HepG2 (cell line): ENCODE data around the gene LPIN3. TPM values are rescaled to one million over a fixed set of nuclear protein-coding genes. Genes with fewer than 3 reads are reported as not detected.

Experiments
- ATAC-seq: fragments of 200-7000 bp; cut with Tn5 transposase; 3 replicates; pipeline ENCODE4 v1.9.1; 2020; ENCODE audit warnings: mild to moderate bottlenecking, moderate library complexity
- BruUV-seq: library from RNA; stranded (reverse); fragments of 400-500 nt; replicated peaks from 2 replicates; lab custom pipeline; 2021; lab: Mats Ljungman, UMichigan
- CTCF ChIA-PET: fragments of 300-600 bp; formaldehyde crosslinking; extraction: SDS; loops from one replicate; lab custom pipeline; 2021; ENCODE audit warnings: low total read pairs, inconsistent platforms, low intra/inter-chr PET ratio; lab: Yijun Ruan, JAX
- POLR2A ChIA-PET: fragments of 350-600 bp; sonication (Branson Sonifier 250); formaldehyde crosslinking; loops from one replicate; lab custom pipeline; 2020; ENCODE audit warnings: antibody characterized with exemption, inconsistent platforms; lab: Yijun Ruan, JAX
- DNase-seq: peaks from one replicate; pipeline ENCODE4 v3.0.0-alpha.2; 2015; ENCODE audit warnings: low spot score
- FAIRE-seq: peaks from 3 replicates; lab custom pipeline; 2011; peaks lifted over from hg19 to GRCh38; lab: Jason Lieb, UNC
- H2AFZ ChIP-seq: one replicate; pipeline ENCODE4 v1.6.1; 2011; ENCODE audit warnings: low read length, inconsistent platforms
- H3K27ac ChIP-seq: fragments of 300-600 bp; 3 replicates; pipeline ENCODE4 v1.8.0; 2011; ENCODE audit warnings: mixed run types, mild to moderate bottlenecking, mixed read lengths, low read length, inconsistent platforms; ENCODE audit not compliant: insufficient read depth; ENCODE audit errors: extremely low read length
- H3K27me3 ChIP-seq, 2 experiments: fragments of 200-600 bp in 1 of 2; 2 replicates in 1 of 2; 3 replicates in 1 of 2; pipeline versions ENCODE4 v1.6.0 to v1.8.0; 2011; ENCODE audit warnings: low read length in 2 of 2, mild to moderate bottlenecking in 2 of 2, moderate library complexity in 2 of 2, inconsistent platforms in 1 of 2; ENCODE audit not compliant: insufficient read depth in 2 of 2, control insufficient read depth in 1 of 2
- H3K36me3 ChIP-seq, 2 experiments: fragments of 200-600 bp in 1 of 2; replicated peaks in 1 of 2; 2 replicates in 1 of 2; 3 replicates in 1 of 2; pipeline versions ENCODE4 v1.5.1 to v1.8.0; 2011; ENCODE audit warnings: low read length in 2 of 2, inconsistent platforms in 1 of 2; ENCODE audit not compliant: insufficient read depth in 2 of 2, control insufficient read depth in 1 of 2
- H3K4me1 ChIP-seq: 2 replicates; pipeline ENCODE4 v1.5.1; 2012; ENCODE audit warnings: low read length, inconsistent platforms; ENCODE audit not compliant: insufficient read depth
- H3K4me2 ChIP-seq: 2 replicates; pipeline ENCODE4 v1.6.0; 2011; ENCODE audit warnings: low read depth, low read length, inconsistent platforms
- H3K4me3 ChIP-seq, 3 experiments: fragments of 200-600 bp in 1 of 3; sonication (generic), shearing (Covaris generic) in 1 of 3; replicated peaks in 1 of 3; 2 replicates each; pipeline ENCODE4 v1.5.1; 2011 to 2016; ENCODE audit warnings: low read length in 3 of 3, inconsistent platforms in 2 of 3, low read depth in 2 of 3, mild to moderate bottlenecking in 2 of 3, control low read depth in 1 of 3, mixed read lengths in 1 of 3; ENCODE audit not compliant: insufficient read depth in 1 of 3
- H3K79me2 ChIP-seq: one replicate; pipeline ENCODE4 v1.6.1; 2011; ENCODE audit warnings: low read length, inconsistent platforms; ENCODE audit not compliant: insufficient read depth
- H3K9ac ChIP-seq: 2 replicates; pipeline ENCODE4 v1.6.0; 2011; ENCODE audit warnings: mild to moderate bottlenecking, low read depth, low read length, inconsistent platforms; ENCODE audit not compliant: insufficient read depth
- H3K9me3 ChIP-seq: 2 replicates; pipeline ENCODE4 v1.5.1; 2012; ENCODE audit warnings: mild to moderate bottlenecking, low read length
- H4K20me1 ChIP-seq: 2 replicates; pipeline ENCODE4 v1.6.0; 2011; ENCODE audit warnings: inconsistent platforms, mild to moderate bottlenecking, low read length, moderate library complexity; ENCODE audit not compliant: insufficient read depth
- HOXA5 ChIP-seq: sonication (generic); formaldehyde crosslinking; IDR thresholded peaks from 2 replicates; pipeline ENCODE4 v1.4.0; 2020; ENCODE audit warnings: missing genetic modification reagents
- JDP2 ChIP-seq: sonication (generic); formaldehyde crosslinking; IDR thresholded peaks from 2 replicates; pipeline ENCODE4 v1.8.1; 2022; ENCODE audit warnings: missing genetic modification reagents, borderline replicate concordance
- JUNB ChIP-seq: sonication (generic); formaldehyde crosslinking; IDR thresholded peaks from 2 replicates; pipeline ENCODE4 v1.8.0; 2022; ENCODE audit warnings: missing genetic modification reagents, mild to moderate bottlenecking, borderline replicate concordance
- SMAD9 ChIP-seq: sonication (generic); formaldehyde crosslinking; IDR thresholded peaks from 2 replicates; pipeline ENCODE4 v1.5.1; 2020; ENCODE audit warnings: mild to moderate bottlenecking, missing genetic modification reagents
- SNAI1 ChIP-seq: sonication (generic); formaldehyde crosslinking; IDR thresholded peaks from 2 replicates; pipeline ENCODE4 v1.5.0; 2020; ENCODE audit warnings: mild to moderate bottlenecking, missing genetic modification reagents, borderline replicate concordance
- ZKSCAN8 ChIP-seq: IDR thresholded peaks from 2 replicates; pipeline ENCODE4 v1.6.1; 2016; ENCODE audit warnings: borderline replicate concordance, missing genetic modification reagents, missing compliant biosample characterization
- ZNF12 ChIP-seq: sonication (generic); formaldehyde crosslinking; IDR thresholded peaks from 2 replicates; pipeline ENCODE4 v1.5.0; 2020; ENCODE audit warnings: missing genetic modification reagents
- ZNF253 ChIP-seq: sonication (generic); formaldehyde crosslinking; IDR thresholded peaks from 2 replicates; pipeline ENCODE4 v1.8.0; 2022; ENCODE audit warnings: mild to moderate bottlenecking, missing genetic modification reagents, borderline replicate concordance
- ZNF34 ChIP-seq: sonication (generic); formaldehyde crosslinking; IDR thresholded peaks from 2 replicates; pipeline ENCODE4 v1.4.0; 2020; ENCODE audit warnings: mild to moderate bottlenecking, missing genetic modification reagents, borderline replicate concordance
- ZNF619 ChIP-seq: sonication (generic); formaldehyde crosslinking; IDR thresholded peaks from 2 replicates; pipeline ENCODE4 v1.4.0; 2020; ENCODE audit warnings: mild to moderate bottlenecking, missing genetic modification reagents
- ZNF761 ChIP-seq: sonication (generic); formaldehyde crosslinking; conservative IDR thresholded peaks from 2 replicates; pipeline ENCODE4 v1.4.0; 2020; ENCODE audit warnings: mild to moderate bottlenecking, missing genetic modification reagents
- WGBS: methylation state at CpG from one replicate; pipeline ENCODE4 v1.1.6; 2017; ENCODE audit warnings: low lambda C conversion rate; 5-methylcytosine and 5-hydroxymethylcytosine counted together
- in situ Hi-C: cut with HindIII; loops from 2 replicates; pipeline ENCODE4 v1.10.0; 2017; ENCODE audit warnings: low pct_unique_long_range_greater_than_20kb; ENCODE audit not compliant: extremely low pct_ligation_motif_present
- intact Hi-C: fragments of 100-400 bp; cut with micrococcal nuclease; formaldehyde crosslinking; loops from one replicate; pipeline ENCODE4 v1.10.0; 2022; ENCODE audit not compliant: unreplicated experiment
- polyA plus RNA-seq, 8 experiments: library from polyadenylated mRNA; depleted of rRNA in 3 of 8; stranded (reverse) in 7 of 8; unstranded in 1 of 8; fragments of >200 nt; fragmentation: Illumina TruSeq in 4 of 8; extraction: Trizol in 4 of 8; gene quantifications; 2 replicates each; pipeline versions ENCODE4 v1.2.1 to v1.2.3, GENCODE V29; 2011 to 2016; ENCODE audit warnings: low read depth in 4 of 8, missing spikeins in 1 of 8, mixed read lengths in 1 of 8; ENCODE audit not compliant: insufficient read depth in 1 of 8
- total RNA-seq, 5 experiments: library from RNA; depleted of rRNA; stranded (reverse); fragments of >200 nt; fragmentation: Illumina TruSeq; extraction: Trizol; gene quantifications; 2 replicates each; pipeline ENCODE4 v1.2.3, GENCODE V29; 2016; ENCODE audit warnings: low read depth in 1 of 5
- TF ChIP-seq, protein P1 (sequence below): sonication (generic); formaldehyde crosslinking; IDR thresholded peaks from 2 replicates; pipeline ENCODE4 v1.4.0; 2020; ENCODE audit warnings: mild to moderate bottlenecking, missing genetic modification reagents
- TF ChIP-seq, protein P2 (sequence below): sonication (generic); formaldehyde crosslinking; IDR thresholded peaks from 2 replicates; pipeline ENCODE4 v1.5.1; 2020; ENCODE audit warnings: mild to moderate bottlenecking, missing genetic modification reagents
- TF ChIP-seq, protein P3 (sequence below): sonication (generic); formaldehyde crosslinking; IDR thresholded peaks from 2 replicates; pipeline ENCODE4 v1.4.0; 2020; ENCODE audit warnings: mild to moderate bottlenecking, missing genetic modification reagents, borderline replicate concordance

Gene LPIN3
- total and polyA plus RNA-seq, 2 of the 13 experiments (the other 11 are each of a cell fraction or from before 2014, with no cell fraction given), result 14.2 to 28.6 TPM

DNA sequence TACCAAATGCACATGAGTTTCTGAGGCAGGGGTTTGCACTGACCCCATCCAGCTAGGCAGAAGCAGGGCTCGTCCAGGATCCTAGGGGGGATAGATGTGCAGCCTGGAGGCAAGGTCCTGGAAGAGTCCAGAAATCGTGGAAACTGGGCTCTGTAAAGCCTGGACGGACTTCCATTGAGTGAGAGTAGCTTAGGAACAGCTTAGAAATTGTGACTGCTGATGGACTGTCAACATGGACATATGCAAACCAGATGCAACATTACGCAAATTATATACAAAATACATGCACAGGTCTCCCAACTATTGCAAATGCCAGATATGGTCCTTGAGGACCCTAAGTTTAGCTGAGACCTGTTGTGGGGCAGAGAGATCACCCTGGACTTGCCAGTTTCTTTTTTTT, 30.8 kb downstream of the LPIN3 start:
- no peak for TF ChIP-seq SMAD9 (CRISPR knock-in tag)
- TF ChIP-seq ZNF12 (CRISPR knock-in tag), result no peak
- TF ChIP-seq ZNF761, result no peak
- TF ChIP-seq ZNF34 (CRISPR knock-in tag), result no peak
- no peak for TF ChIP-seq HOXA5
- TF ChIP-seq, protein P1, sequence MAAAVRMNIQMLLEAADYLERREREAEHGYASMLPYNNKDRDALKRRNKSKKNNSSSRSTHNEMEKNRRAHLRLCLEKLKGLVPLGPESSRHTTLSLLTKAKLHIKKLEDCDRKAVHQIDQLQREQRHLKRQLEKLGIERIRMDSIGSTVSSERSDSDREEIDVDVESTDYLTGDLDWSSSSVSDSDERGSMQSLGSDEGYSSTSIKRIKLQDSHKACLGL (CRISPR knock-in tag), result no peak
- no peak for TF ChIP-seq JUNB
- TF ChIP-seq SNAI1, result no peak
- TF ChIP-seq ZNF619, result no peak
- TF ChIP-seq, protein P2, sequence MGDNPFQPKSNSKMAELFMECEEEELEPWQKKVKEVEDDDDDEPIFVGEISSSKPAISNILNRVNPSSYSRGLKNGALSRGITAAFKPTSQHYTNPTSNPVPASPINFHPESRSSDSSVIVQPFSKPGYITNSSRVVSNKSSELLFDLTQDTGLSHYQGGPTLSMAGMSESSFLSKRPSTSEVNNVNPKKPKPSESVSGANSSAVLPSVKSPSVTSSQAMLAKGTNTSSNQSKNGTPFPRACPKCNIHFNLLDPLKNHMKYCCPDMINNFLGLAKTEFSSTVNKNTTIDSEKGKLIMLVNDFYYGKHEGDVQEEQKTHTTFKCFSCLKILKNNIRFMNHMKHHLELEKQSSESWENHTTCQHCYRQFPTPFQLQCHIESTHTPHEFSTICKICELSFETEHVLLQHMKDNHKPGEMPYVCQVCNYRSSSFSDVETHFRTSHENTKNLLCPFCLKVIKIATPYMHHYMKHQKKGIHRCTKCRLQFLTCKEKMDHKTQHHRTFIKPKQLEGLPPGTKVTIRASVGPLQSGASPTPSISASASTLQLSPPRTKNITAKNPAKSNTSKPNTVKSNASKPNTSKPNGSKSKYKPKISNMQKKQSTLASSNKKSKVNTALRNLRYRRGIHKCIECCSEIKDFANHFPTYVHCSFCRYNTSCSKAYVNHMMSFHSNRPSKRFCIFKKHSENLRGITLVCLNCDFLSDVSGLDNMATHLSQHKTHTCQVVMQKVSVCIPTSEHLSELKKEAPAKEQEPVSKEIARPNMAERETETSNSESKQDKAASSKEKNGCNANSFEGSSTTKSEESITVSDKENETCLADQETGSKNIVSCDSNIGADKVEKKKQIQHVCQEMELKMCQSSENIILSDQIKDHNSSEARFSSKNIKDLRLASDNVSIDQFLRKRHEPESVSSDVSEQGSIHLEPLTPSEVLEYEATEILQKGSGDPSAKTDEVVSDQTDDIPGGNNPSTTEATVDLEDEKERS (CRISPR knock-in tag), result no peak
- TF ChIP-seq ZKSCAN8, result no peak
- TF ChIP-seq, protein P3, sequence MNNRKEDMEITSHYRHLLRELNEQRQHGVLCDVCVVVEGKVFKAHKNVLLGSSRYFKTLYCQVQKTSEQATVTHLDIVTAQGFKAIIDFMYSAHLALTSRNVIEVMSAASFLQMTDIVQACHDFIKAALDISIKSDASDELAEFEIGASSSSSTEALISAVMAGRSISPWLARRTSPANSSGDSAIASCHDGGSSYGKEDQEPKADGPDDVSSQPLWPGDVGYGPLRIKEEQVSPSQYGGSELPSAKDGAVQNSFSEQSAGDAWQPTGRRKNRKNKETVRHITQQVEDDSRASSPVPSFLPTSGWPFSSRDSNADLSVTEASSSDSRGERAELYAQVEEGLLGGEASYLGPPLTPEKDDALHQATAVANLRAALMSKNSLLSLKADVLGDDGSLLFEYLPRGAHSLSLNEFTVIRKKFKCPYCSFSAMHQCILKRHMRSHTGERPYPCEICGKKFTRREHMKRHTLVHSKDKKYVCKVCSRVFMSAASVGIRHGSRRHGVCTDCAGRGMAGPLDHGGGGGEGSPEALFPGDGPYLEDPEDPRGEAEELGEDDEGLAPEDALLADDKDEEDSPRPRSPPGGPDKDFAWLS (CRISPR knock-in tag), result no peak
- TF ChIP-seq JDP2, result no peak
- no peak for TF ChIP-seq ZNF253 (CRISPR knock-in tag)
- Histone ChIP-seq H3K4me3 (no peak overlapping the region), H3K4me1 (peaks cover 23% of the 10 kb centered on the region), H3K27me3 (peaks cover 17 to 49% of the 10 kb centered on the region in 2 experiments), H2AFZ (no peak overlapping the region), H4K20me1 (no peaks in the 10 kb centered on the region), H3K36me3 (no peaks in the 10 kb centered on the region), H3K4me2 (no peak overlapping the region), H3K9me3 (no peaks in the 10 kb centered on the region), H3K27ac (no peak overlapping the region), H3K79me2 (no peaks in the 10 kb centered on the region), H3K9ac (no peak overlapping the region)
- FAIRE-seq (no peak), ATAC-seq (no peak), DNase-seq (no peak)
- ChIA-PET CTCF (no interaction called here), POLR2A (no interaction called here)
- intact Hi-C loops, result no loop called here
- in situ Hi-C loops, result no loop called here
- BruUV-seq, result no TSS peak
- 12% methylated on average over 4 of the region's 4 CpGs for WGBS
